ENCODE data around the gene ERC2.

- TF ChIP-seq CTCF (conservative IDR thresholded peaks at IDR 0.05 in 1 of 2, IDR thresholded peaks at IDR 0.05 in 1 of 2; ENCODE audit: extremely low read depth in 1 of 2, insufficient read depth in 1 of 2, low read depth in 1 of 2, low read length in 2 of 2) (no peak), EZH2 (IDR thresholded peaks at IDR 0.05; ENCODE audit: borderline replicate concordance, low read length) (no peak)
Observed at GRCh38 chr3:55491296-55491816, 976.9 kb downstream of the ERC2 start.

Measured in mammary epithelial cell (primary cell).